Testis (tissue), 3 donors: Measurements from ENCODE around the gene RAB3B. TPM values are rescaled to one million over a fixed set of nuclear protein-coding genes. Genes with fewer than 3 reads are reported as not detected.
"Not testable (repeated sequence)": the region's sequence is repeated elsewhere in the genome, so short reads cannot be mapped to it uniquely, and the experiment has no call there.

Source experiments
- DNase-seq: peaks from one replicate; pipeline ENCODE4 v3.0.0-alpha.2; 2019
- H3K27ac ChIP-seq, 2 donors: fragments of 200-600 bp; sonication (generic); one replicate each; pipeline ENCODE4 v1.5.1; 2019
- H3K27me3 ChIP-seq: fragments of 200-600 bp; sonication (generic); one replicate; pipeline ENCODE4 v1.5.1; 2019
- H3K36me3 ChIP-seq: fragments of 200-600 bp; sonication (generic); one replicate; pipeline ENCODE4 v1.5.1; 2017; ENCODE audit warnings: low read depth; ENCODE audit errors: missing control alignments
- H3K4me1 ChIP-seq: fragments of 200-600 bp; sonication (generic); one replicate; pipeline ENCODE4 v1.5.1; 2019
- H3K4me3 ChIP-seq, 2 donors: fragments of 200-600 bp; sonication (generic); one replicate each; pipeline ENCODE4 v1.5.1; 2017 to 2019
- H3K9me3 ChIP-seq: fragments of 200-600 bp; sonication (generic); one replicate; pipeline ENCODE4 v1.5.1; 2017
- CTCF ChIP-seq, 3 experiments: fragments of 450-650 bp in 2 of 3; fragments of 200-600 bp in 1 of 3; sonication (generic) in 1 of 3; IDR thresholded peaks; one replicate each; pipeline ENCODE4 v1.5.1; 2016 to 2019; ENCODE audit warnings: antibody characterized with exemption in 3 of 3, mild to moderate bottlenecking in 2 of 3, moderate library complexity in 1 of 3
- POLR2A ChIP-seq: fragments of 450-650 bp; IDR thresholded peaks from one replicate; pipeline ENCODE4 v1.6.1; 2017; ENCODE audit warnings: antibody characterized with exemption, mild to moderate bottlenecking, moderate library complexity
- WGBS, 2 donors: methylation state at CpG; one replicate each; pipeline ENCODE4 v1.1.5; 2018; 5-methylcytosine and 5-hydroxymethylcytosine counted together
- intact Hi-C: fragments of 100-400 bp; cut with DNase I; formaldehyde crosslinking; loops from one replicate; pipeline ENCODE4 v1.15.1; 2023; ENCODE audit warnings: low total_unique reads
- polyA plus RNA-seq: library from polyadenylated mRNA; stranded (reverse); fragments of 350-450 nt; fragmentation: Illumina TruSeq; extraction: RNeasy Lipid Tissue Mini Kit (QIAGEN cat#74804); gene quantifications from one replicate; pipeline ENCODE4 v1.2.3, GENCODE V29; 2014; ENCODE audit warnings: low read depth, low replicate concordance; ENCODE audit not compliant: insufficient read depth
- total RNA-seq, 2 donors: library from RNA; depleted of rRNA; stranded (reverse); fragments of >200 nt; gene quantifications; one replicate each; pipeline ENCODE4 v1.2.3, GENCODE V29; 2016

Gene RAB3B
- total and polyA plus RNA-seq, 3 donors from 2014 or later, result 0.50 to 1.4 (median 1.4) TPM

- Histone ChIP-seq H3K4me1 (no peaks in the 10 kb centered on the region), H3K27me3 (no peaks in the 10 kb centered on the region), H3K4me3 (no peak overlapping the region), H3K27ac (no peak overlapping the region), H3K36me3 (no peaks in the 10 kb centered on the region), H3K9me3 (no peaks in the 10 kb centered on the region)
- DNase-seq, result no peak
- intact Hi-C loops, result no loop called here
- TF ChIP-seq POLR2A, result no peak
- no peak for TF ChIP-seq CTCF (IDR thresholded peaks at IDR 0.05)
- 86 to 88% methylated on average over 1 of the region's 1 CpG for WGBS, 2 donors
Observed at GRCh38 chr1:51968632-51969031, 21.9 kb downstream of the RAB3B start.

- H3K4me1 ChIP-seq, intact Hi-C loops: not testable (repeated sequence)
- whole genome bisulfite sequencing, 2 donors, result 96 to 100% methylated on average over 1 of the region's 1 CpG
Observed at GRCh38 chr1:51967213-51967791, 23.2 kb downstream of the RAB3B start.

GRCh38 chr1:51966559-51966958, 23.9 kb downstream of the RAB3B start:
- H3K4me1 ChIP-seq, result no peaks in the 10 kb centered on the region
- no peak for DNase-seq
- no peak overlapping the region for H3K4me3 ChIP-seq
- intact Hi-C loops, result no loop called here
- no peak overlapping the region for H3K27ac ChIP-seq
- no peaks in the 10 kb centered on the region for H3K27me3 ChIP-seq
- TF ChIP-seq CTCF (IDR thresholded peaks at IDR 0.05) (no peak), POLR2A (no peak)
- H3K36me3 ChIP-seq, result no peaks in the 10 kb centered on the region
- WGBS, 2 donors, result 96 to 100% methylated on average over 1 to 2 of the region's 2 CpGs
- H3K9me3 ChIP-seq, result no peaks in the 10 kb centered on the region

More at GRCh38 chr1:51967213-51967791, 23.2 kb downstream of the RAB3B start:
- not testable (repeated sequence) for H3K4me3 ChIP-seq, H3K27me3 ChIP-seq, H3K27ac ChIP-seq, DNase-seq, H3K9me3 ChIP-seq, H3K36me3 ChIP-seq

- no peaks in the 10 kb centered on the region for H3K27me3 ChIP-seq
- no peaks in the 10 kb centered on the region for H3K36me3 ChIP-seq
- TF ChIP-seq CTCF (IDR thresholded peaks at IDR 0.05) (no peak), POLR2A (no peak)
- H3K4me3 ChIP-seq, result no peak overlapping the region
- no peaks in the 10 kb centered on the region for H3K4me1 ChIP-seq
- 89 to 90% methylated on average over 4 of the region's 4 CpGs for WGBS, 2 donors
- H3K9me3 ChIP-seq, result no peaks in the 10 kb centered on the region
- H3K27ac ChIP-seq, result no peak overlapping the region
- intact Hi-C loops, result no loop called here
- no peak for DNase-seq
Observed at GRCh38 chr1:51964309-51964696, 26.2 kb downstream of the RAB3B start.

GRCh38 chr1:51963592-51964308, 26.8 kb downstream of the RAB3B start:
- no peak for DNase-seq

More at GRCh38 chr1:51963592-51964308, 26.8 kb downstream of the RAB3B start:
- intact Hi-C loops, result no loop called here
- H3K27ac ChIP-seq, result no peak overlapping the region
- no peak overlapping the region for H3K4me3 ChIP-seq
- WGBS, 2 donors, result 38 to 46% methylated on average over 4 of the region's 4 CpGs
- H3K9me3 ChIP-seq, result no peaks in the 10 kb centered on the region
- no peaks in the 10 kb centered on the region for H3K36me3 ChIP-seq
- H3K4me1 ChIP-seq, result no peaks in the 10 kb centered on the region
- no peak for TF ChIP-seq POLR2A
- TF ChIP-seq CTCF (IDR thresholded peaks at IDR 0.05), result no peak
- H3K27me3 ChIP-seq, result no peaks in the 10 kb centered on the region
